H1 (cell line): ENCODE results near the gene TCEANC2. TPM values are rescaled to one million over a fixed set of nuclear protein-coding genes. Genes with fewer than 3 reads are reported as not detected.

ENCODE experiments used
- CTCF ChIA-PET: fragments of 300-600 bp; sonication (Branson Sonifier 250); formaldehyde crosslinking; loops from one replicate; lab custom pipeline; 2021; ENCODE audit not compliant: partially characterized antibody; lab: Charles Lee
- POLR2A ChIA-PET: fragments of 300-600 bp; sonication (Branson Sonifier 250); formaldehyde crosslinking; loops from one replicate; lab custom pipeline; 2021; ENCODE audit warnings: inconsistent platforms; ENCODE audit not compliant: partially characterized antibody; lab: Charles Lee
- DNase-seq, 2 experiments: peaks; one replicate each; pipeline versions ENCODE4 v3.0.0 to v3.0.0-alpha.2; 2010 to 2022; ENCODE audit warnings: low spot score in 2 of 2, low read depth in 1 of 2, mixed read lengths in 1 of 2
- FAIRE-seq: peaks from 2 replicates; lab custom pipeline; 2011; peaks lifted over from hg19 to GRCh38; lab: Jason Lieb, UNC
- H2AFZ ChIP-seq: 2 replicates; pipeline ENCODE4 v1.8.1; 2012; ENCODE audit warnings: low read length, inconsistent platforms
- H2AK5ac ChIP-seq: 2 replicates; pipeline ENCODE4 v1.6.1; 2013; ENCODE audit warnings: low read depth, low read length
- H2BK120ac ChIP-seq: replicated peaks from 2 replicates; pipeline ENCODE3; 2013; ENCODE audit warnings: low read depth, low read length, inconsistent platforms
- H2BK12ac ChIP-seq: 2 replicates; pipeline ENCODE4 v1.6.1; 2013; ENCODE audit warnings: low read depth, low read length
- H2BK15ac ChIP-seq: 2 replicates; pipeline ENCODE4 v1.6.1; 2013; ENCODE audit warnings: low read length
- H2BK20ac ChIP-seq: 2 replicates; pipeline ENCODE4 v1.6.1; 2013; ENCODE audit warnings: low read length
- H2BK5ac ChIP-seq: 2 replicates; pipeline ENCODE4 v1.6.1; 2013; ENCODE audit warnings: low read depth, low read length
- H3K14ac ChIP-seq: 2 replicates; pipeline ENCODE4 v1.6.1; 2013; ENCODE audit warnings: inconsistent platforms; ENCODE audit not compliant: insufficient read length
- H3K18ac ChIP-seq: 2 replicates; pipeline ENCODE4 v1.6.1; 2013; ENCODE audit warnings: low read length; ENCODE audit errors: extremely low read depth
- H3K23ac ChIP-seq: 2 replicates; pipeline ENCODE4 v1.6.1; 2013; ENCODE audit warnings: inconsistent platforms; ENCODE audit not compliant: insufficient read length
- H3K23me2 ChIP-seq: 2 replicates; pipeline ENCODE4 v1.6.1; 2013; ENCODE audit warnings: low read depth, low read length
- H3K27ac ChIP-seq: 2 replicates; pipeline ENCODE4 v1.6.1; 2011; ENCODE audit warnings: low read depth, low read length, inconsistent platforms
- H3K27me3 ChIP-seq, 4 experiments: replicated peaks in 1 of 4; 1 replicate in 1 of 4; 2 replicates in 3 of 4; pipeline versions ENCODE4 v1.6.1 to v1.8.1; 2011 to 2013; ENCODE audit warnings: low read length in 3 of 4, mild to moderate bottlenecking in 3 of 4, inconsistent platforms in 2 of 4, mixed read lengths in 2 of 4, moderate library complexity in 1 of 4; ENCODE audit not compliant: control insufficient read depth in 3 of 4, insufficient read depth in 3 of 4; ENCODE audit errors: extremely low read depth in 1 of 4
- H3K36me3 ChIP-seq, 4 experiments: 2 replicates each; pipeline versions ENCODE4 v1.6.1 to v1.8.1; 2011 to 2013; ENCODE audit warnings: mild to moderate bottlenecking in 4 of 4, low read length in 3 of 4, moderate library complexity in 2 of 4, control low read depth in 1 of 4, inconsistent platforms in 1 of 4; ENCODE audit not compliant: insufficient read depth in 4 of 4, control insufficient read depth in 2 of 4
- H3K4ac ChIP-seq: replicated peaks from 2 replicates; pipeline ENCODE3; 2013; ENCODE audit warnings: low read length, low read depth, mixed read lengths, inconsistent platforms; ENCODE audit not compliant: insufficient read length
- H3K4me1 ChIP-seq, 4 experiments: replicated peaks in 1 of 4; 1 replicate in 1 of 4; 2 replicates in 3 of 4; pipeline versions ENCODE4 v1.6.1 to v1.8.1; 2011 to 2013; ENCODE audit warnings: low read length in 3 of 4, inconsistent platforms in 2 of 4, mixed read lengths in 1 of 4; ENCODE audit not compliant: insufficient read depth in 4 of 4, control insufficient read depth in 3 of 4
- H3K4me2 ChIP-seq, 2 experiments: 2 replicates each; pipeline versions ENCODE4 v1.6.1 to v1.8.1; 2011 to 2013; ENCODE audit warnings: low read depth in 2 of 2, low read length in 2 of 2, control low read depth in 1 of 2, inconsistent platforms in 1 of 2, mild to moderate bottlenecking in 1 of 2; ENCODE audit not compliant: insufficient read depth in 1 of 2
- H3K4me3 ChIP-seq, 4 experiments: fragments of 200-600, 300-600 bp in 1 of 4; sonication (generic), shearing (Covaris generic), sonication (Bioruptor Twin) in 1 of 4; 2 replicates each; pipeline versions ENCODE4 v1.5.1 to v1.8.1; 2011 to 2016; ENCODE audit warnings: low read length in 4 of 4, low read depth in 3 of 4, control low read depth in 2 of 4, inconsistent platforms in 2 of 4, mild to moderate bottlenecking in 2 of 4, mixed read lengths in 1 of 4, moderate library complexity in 1 of 4; ENCODE audit not compliant: insufficient read depth in 2 of 4; ENCODE audit errors: extremely low read depth in 1 of 4
- H3K56ac ChIP-seq: replicated peaks from 2 replicates; pipeline ENCODE3; 2013; ENCODE audit warnings: low read depth, mild to moderate bottlenecking, mixed read lengths, low read length, inconsistent platforms; ENCODE audit not compliant: insufficient read length
- H3K79me1 ChIP-seq: 2 replicates; pipeline ENCODE4 v1.6.1; 2013; ENCODE audit warnings: low read depth, low read length, control low read depth
- H3K79me2 ChIP-seq, 2 experiments: 2 replicates each; pipeline versions ENCODE4 v1.6.1 to v1.8.1; 2012 to 2013; ENCODE audit warnings: low read length in 2 of 2, mild to moderate bottlenecking in 2 of 2, inconsistent platforms in 1 of 2; ENCODE audit not compliant: insufficient read depth in 2 of 2, control insufficient read depth in 1 of 2
- H3K9ac ChIP-seq, 4 experiments: replicated peaks in 1 of 4; 1 replicate in 1 of 4; 2 replicates in 3 of 4; pipeline versions ENCODE4 v1.6.1 to v1.8.1; 2011 to 2013; ENCODE audit warnings: low read depth in 3 of 4, low read length in 3 of 4, control low read depth in 2 of 4, mild to moderate bottlenecking in 2 of 4, moderate library complexity in 2 of 4, inconsistent platforms in 1 of 4; ENCODE audit errors: extremely low read depth in 1 of 4
- H3K9me3 ChIP-seq, 2 experiments: 2 replicates each; pipeline versions ENCODE4 v1.6.1 to v1.8.1; 2012 to 2013; ENCODE audit warnings: mild to moderate bottlenecking in 2 of 2, moderate library complexity in 2 of 2, control low read depth in 1 of 2, inconsistent platforms in 1 of 2, low read depth in 1 of 2, low read length in 1 of 2, mixed read lengths in 1 of 2; ENCODE audit not compliant: insufficient read depth in 2 of 2
- H4K20me1 ChIP-seq, 2 experiments: replicated peaks in 1 of 2; 2 replicates each; pipeline versions ENCODE3 to v1.8.1; 2011 to 2013; ENCODE audit warnings: inconsistent platforms in 2 of 2, low read length in 2 of 2, mild to moderate bottlenecking in 1 of 2; ENCODE audit not compliant: insufficient read depth in 2 of 2, control insufficient read depth in 1 of 2
- H4K5ac ChIP-seq: 2 replicates; pipeline ENCODE4 v1.6.1; 2013; ENCODE audit warnings: low read length, low read depth, mixed read lengths, inconsistent platforms; ENCODE audit not compliant: insufficient read length
- H4K8ac ChIP-seq: 2 replicates; pipeline ENCODE4 v1.8.0; 2013; ENCODE audit warnings: mild to moderate bottlenecking, moderate library complexity, low read length, inconsistent platforms; ENCODE audit not compliant: insufficient read depth; ENCODE audit errors: extremely low read depth
- H4K91ac ChIP-seq: replicated peaks from 2 replicates; pipeline ENCODE3; 2013; ENCODE audit warnings: low read length, mixed read lengths, inconsistent platforms; ENCODE audit not compliant: insufficient read length
- CEBPB ChIP-seq: IDR thresholded peaks from 2 replicates; pipeline ENCODE4 v1.6.1; 2012; ENCODE audit warnings: low read depth, low read length
- FOSL1 ChIP-seq: IDR thresholded peaks from 2 replicates; pipeline ENCODE4 v1.6.1; 2011; ENCODE audit warnings: mild to moderate bottlenecking, low read depth, low read length, moderate library complexity; ENCODE audit not compliant: insufficient read depth
- WGBS, 2 experiments: shearing (Covaris generic) in 1 of 2; methylation state at CpG; one replicate each; pipeline versions ENCODE4 v1.1.6 to v1.1.7; 2013 to 2015; ENCODE audit warnings: low lambda C conversion rate in 2 of 2, mixed read lengths in 2 of 2, inconsistent platforms in 1 of 2, low coverage in 1 of 2, missing lambda C conversion rate in 1 of 2; ENCODE audit not compliant: insufficient replicate concordance in 2 of 2, insufficient coverage in 1 of 2, insufficient read length in 1 of 2; ENCODE audit errors: extremely low coverage in 1 of 2, missing lambda C conversion rate in 1 of 2; 5-methylcytosine and 5-hydroxymethylcytosine counted together
- polyA plus RNA-seq, 7 experiments: library from polyadenylated mRNA; depleted of rRNA in 3 of 7; stranded (reverse) in 5 of 7; unstranded in 2 of 7; fragments of >200 nt in 5 of 7; fragments of 200-250 nt in 2 of 7; gene quantifications; 1 replicate in 5 of 7; 2 replicates in 1 of 7; 4 replicates in 1 of 7; pipeline versions ENCODE4 v1.2.1 to v1.2.3, GENCODE V29; 2011 to 2013; ENCODE audit warnings: missing spikeins in 2 of 7, mixed read lengths in 2 of 7
- total RNA-seq: library from RNA; stranded (reverse); fragmentation: NEBNext Ultra II Directional; extraction: Animal tissue kit (Norgen Biotek cat#: 25700); gene quantifications from 2 replicates; pipeline ENCODE4 v1.2.1, GENCODE V29; 2021

Gene TCEANC2
- total and polyA plus RNA-seq, 2 of the 8 experiments (the other 6 are each of a cell fraction or from before 2014, with no cell fraction given), result 4.2 to 8.2 TPM

GRCh38 chr1:54114955-54115354, 61.5 kb downstream of the TCEANC2 start:
- no peak overlapping the region for H2BK120ac ChIP-seq
- no peak for TF ChIP-seq CEBPB
- no peak for TF ChIP-seq FOSL1

More at GRCh38 chr1:54114955-54115354, 61.5 kb downstream of the TCEANC2 start:
- no peak overlapping the region for H4K8ac ChIP-seq
- H3K4me3 ChIP-seq, result no peak overlapping the region
- POLR2A ChIA-PET, result interaction anchor here (1.0 kb wide), 1 partner anchor 32 kb away, joined by 3 read pairs; no protein-coding TSS in a partner anchor
- H2AK5ac ChIP-seq, result no peak overlapping the region
- H3K4me1 ChIP-seq, result peaks cover 0 to 4% (median 0%) of the 10 kb centered on the region in 4 experiments; a peak in 2 of 7 replicates
- no peak overlapping the region for H3K23ac ChIP-seq
- H3K18ac ChIP-seq, result no peak overlapping the region
- no peak overlapping the region for H3K4ac ChIP-seq
- H3K56ac ChIP-seq, result no peak overlapping the region
- DNase-seq, result no peak
- H3K4me2 ChIP-seq, result no peak overlapping the region
- H4K91ac ChIP-seq, result no peak overlapping the region
- H2BK5ac ChIP-seq, result no peak overlapping the region
- no peak overlapping the region for H2BK12ac ChIP-seq
- H2AFZ ChIP-seq, result no peak overlapping the region
- H3K9ac ChIP-seq, result no peak overlapping the region
- no peak overlapping the region for H4K5ac ChIP-seq
- H3K36me3 ChIP-seq, result no peaks in the 10 kb centered on the region
- H3K27me3 ChIP-seq, result no peaks in the 10 kb centered on the region; a peak in 1 of 7 replicates
- CTCF ChIA-PET, result interaction anchor here (0.9 to 3.5 kb wide), 7 partner anchors 8 to 385 kb away, joined by 3 to 19 read pairs (median 4); no protein-coding TSS in a partner anchor
- H3K27ac ChIP-seq, result no peak overlapping the region
- no peak for FAIRE-seq
- H3K14ac ChIP-seq, result no peak overlapping the region
- H4K20me1 ChIP-seq, result peaks cover 0 to 4% of the 10 kb centered on the region in 2 experiments
- no peak overlapping the region for H2BK15ac ChIP-seq
- no peaks in the 10 kb centered on the region for H3K9me3 ChIP-seq
- no peaks in the 10 kb centered on the region for H3K79me2 ChIP-seq
- 91% methylated on average over 6 of the region's 6 CpGs; no CpG with 5 or more reads in 1 of the 2 experiments for WGBS, 2 experiments
- no peaks in the 10 kb centered on the region for H3K79me1 ChIP-seq
- H3K23me2 ChIP-seq, result peaks cover 5% of the 10 kb centered on the region; the same call in 1 of the 2 replicates
- H2BK20ac ChIP-seq, result no peak overlapping the region
